GM19468 (cell line): ENCODE results near the gene PKDREJ.
"Not testable (repeated sequence)": the region's sequence is repeated elsewhere in the genome, so short reads cannot be mapped to it uniquely, and the experiment has no call there.

Experiments
- ATAC-seq: cut with Tn5 transposase; IDR thresholded peaks from one replicate; pipeline ENCODE4 v1.9.1; 2021; ENCODE audit warnings: mild to moderate bottlenecking, moderate library complexity, moderate number of reproducible peaks; ENCODE audit not compliant: unreplicated experiment; ENCODE audit errors: extremely low read depth

Gene PKDREJ

GRCh38 chr22:46267431-46268279, 4.5 kb upstream of the PKDREJ start, which contains the start of gene TTC38:
TSS of gene TTC38 (plus strand) at chr22:46268008. CDS start at chr22:46268040, 32 bp downstream.
- ATAC-seq: no peak

- not testable (repeated sequence) for ATAC-seq
These were observed 2.5 kb upstream of the PKDREJ start for GRCh38 chr22:46265627-46266026.

GRCh38 chr22:46264520-46264919, 1.4 kb upstream of the PKDREJ start:
- not testable (repeated sequence) for ATAC-seq

- ATAC-seq: no peak
These were observed 511 bp downstream of the PKDREJ start for GRCh38 chr22:46262449-46263215.

GRCh38 chr22:46260038-46260437, 3.1 kb downstream of the PKDREJ start:
- ATAC-seq: no peak

GRCh38 chr22:46259374-46259773, 3.8 kb downstream of the PKDREJ start:
- no peak for ATAC-seq

- no peak for ATAC-seq
These were observed 6.7 kb downstream of the PKDREJ start for GRCh38 chr22:46256358-46256958.

GRCh38 chr22:46251816-46252380, 11.2 kb downstream of the PKDREJ start:
- no peak for ATAC-seq

DNA sequence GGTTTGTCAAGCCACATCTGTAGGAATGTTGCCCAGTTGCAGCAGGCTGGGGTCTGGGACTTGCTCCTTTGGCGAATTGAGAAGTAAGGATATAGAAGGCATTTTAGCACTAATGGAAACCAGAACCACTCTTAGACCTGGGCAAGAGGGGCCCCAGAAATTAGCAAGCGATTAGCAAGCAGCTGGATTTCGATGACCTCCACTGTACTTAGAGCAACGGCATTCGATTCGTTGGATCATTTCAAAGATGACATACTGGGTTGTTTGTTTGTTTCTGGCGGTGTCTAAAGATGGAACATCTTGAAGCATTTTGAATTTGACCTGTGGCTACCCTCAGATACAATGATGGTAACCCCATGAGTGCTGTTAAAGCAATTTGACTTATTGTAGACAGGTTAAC, 11.9 kb downstream of the PKDREJ start:
- ATAC-seq: no peak

- ATAC-seq: no peak
These were observed 12.4 kb downstream of the PKDREJ start for GRCh38 chr22:46250783-46251125.

- ATAC-seq: peak; percentile 48
These were observed 12.9 kb downstream of the PKDREJ start, which contains the start of gene CDPF1 for GRCh38 chr22:46250035-46250782. TSS of gene CDPF1 (minus strand) at chr22:46250293. CDS start at chr22:46248284, 2,009 bp downstream.

- no peak for ATAC-seq
These were observed 15.6 kb downstream of the PKDREJ start for GRCh38 chr22:46247443-46247975.

GRCh38 chr22:46246178-46246577, 17.0 kb downstream of the PKDREJ start:
- no peak for ATAC-seq

DNA sequence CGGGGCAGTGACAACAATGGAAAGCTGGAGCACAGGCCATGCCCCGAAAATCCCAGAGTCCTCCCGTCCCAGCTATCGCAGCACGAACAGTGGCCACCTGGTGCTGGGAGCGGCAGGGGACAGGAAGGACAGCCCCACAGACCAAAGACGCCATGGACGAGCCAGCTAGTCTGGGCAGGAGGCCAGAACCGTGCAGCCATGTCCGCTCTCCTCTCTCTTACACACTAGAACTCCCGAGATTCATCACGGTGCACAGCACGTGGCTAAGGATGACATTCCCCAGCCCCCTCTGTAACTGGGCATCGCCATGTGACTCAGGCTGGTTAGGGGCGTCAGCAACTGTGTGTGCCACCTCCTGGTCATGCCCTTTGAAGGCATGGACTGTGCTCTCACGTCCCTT, 17.6 kb downstream of the PKDREJ start:
- ATAC-seq: no peak

GRCh38 chr22:46244771-46245170, 18.4 kb downstream of the PKDREJ start:
- no peak for ATAC-seq

DNA sequence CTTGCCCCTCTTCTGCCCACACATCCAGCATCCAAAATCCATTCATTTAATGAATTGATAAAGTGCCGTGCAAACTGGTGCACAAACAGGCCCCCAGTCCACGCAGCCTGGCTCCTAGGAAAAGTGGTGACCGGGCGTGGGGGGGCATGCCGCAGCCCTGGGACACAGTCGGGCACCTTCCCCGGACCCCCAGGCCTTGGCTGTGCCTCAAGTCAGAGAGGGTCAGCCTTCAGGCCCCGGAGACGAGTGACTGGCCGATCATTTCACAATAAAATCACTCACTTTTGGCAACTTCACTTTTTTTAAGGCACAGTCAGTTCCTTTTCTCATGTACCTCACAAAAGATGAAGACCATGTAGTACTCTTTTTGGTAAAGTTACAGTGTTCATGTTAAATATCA, 21.1 kb downstream of the PKDREJ start:
- no peak for ATAC-seq

DNA sequence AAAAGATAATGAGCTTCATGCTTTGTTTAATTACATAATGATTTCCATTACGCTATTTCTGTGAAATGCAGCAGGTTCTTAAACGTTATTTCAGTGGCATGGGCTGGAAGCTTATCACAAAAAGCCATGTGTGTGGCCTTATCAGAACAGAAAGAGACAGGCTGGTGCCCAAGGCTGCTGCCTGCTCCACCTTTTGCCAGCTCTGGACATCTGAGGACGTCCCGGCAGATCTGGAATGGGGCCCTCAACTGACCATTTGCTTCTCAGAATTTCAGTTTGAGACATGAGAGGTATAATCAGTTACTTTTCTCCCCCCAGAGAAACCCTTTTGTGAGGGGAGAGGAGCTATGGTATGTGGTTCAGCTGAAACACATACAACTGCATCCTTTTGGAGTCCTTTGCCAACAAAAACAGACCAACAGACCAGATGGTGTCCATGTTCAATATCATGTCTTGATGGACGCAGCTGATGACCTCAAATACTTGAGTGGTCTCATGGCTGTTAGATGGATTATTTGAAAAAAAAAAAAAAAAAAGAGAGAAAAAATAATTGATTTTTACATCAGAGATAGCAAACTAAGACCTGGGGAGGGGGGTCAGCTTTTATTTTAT, 21.6 kb downstream of the PKDREJ start:
- ATAC-seq: no peak

DNA sequence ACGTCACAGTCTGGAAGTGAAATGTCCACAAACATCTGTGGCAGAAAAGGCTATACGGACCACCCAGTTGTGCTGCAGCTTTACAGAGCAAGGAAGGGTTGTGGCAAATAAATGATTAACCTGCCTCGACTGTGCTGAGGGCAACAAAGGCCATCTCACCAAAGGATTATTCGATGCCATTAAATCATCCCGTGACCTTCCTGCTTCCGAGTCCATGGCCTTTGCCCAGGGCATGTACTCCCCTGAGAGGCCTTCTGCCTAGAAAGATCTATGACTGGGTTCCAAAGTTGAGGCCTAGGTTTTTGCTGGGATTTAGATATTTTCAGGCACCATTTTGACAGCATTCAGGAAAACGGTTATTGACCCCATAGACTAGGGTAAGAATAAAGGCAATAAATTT, 22.2 kb downstream of the PKDREJ start:
- ATAC-seq: no peak

- ATAC-seq: no peak
These were observed 22.6 kb downstream of the PKDREJ start for GRCh38 chr22:46240506-46240905.
